GM12878 (cell line): ENCODE measurements around the gene SHROOM3. TPM values are rescaled to one million over a fixed set of nuclear protein-coding genes. Genes with fewer than 3 reads are reported as not detected.

Experiments used
- ATAC-seq: fragments of 200-7000 bp; cut with Tn5 transposase; 3 replicates; pipeline ENCODE4 v1.9.1; 2020; ENCODE audit warnings: mild to moderate bottlenecking, moderate library complexity
- BruUV-seq: library from RNA; stranded (reverse); fragments of 400-500 nt; replicated peaks from 2 replicates; lab custom pipeline; 2021; lab: Mats Ljungman, UMichigan
- CTCF ChIA-PET: fragments of 300-600 bp; sonication (Branson Sonifier 250); formaldehyde crosslinking; extraction: SDS; loops from one replicate; lab custom pipeline; 2021; ENCODE audit warnings: inconsistent platforms; lab: Yijun Ruan, JAX
- POLR2A ChIA-PET: fragments of 350-600 bp; formaldehyde crosslinking; extraction: SDS; loops from one replicate; lab custom pipeline; 2021; ENCODE audit warnings: inconsistent platforms; lab: Charles Lee
- RAD21 ChIA-PET: fragments of 300-600 bp; sonication (Branson Sonifier 250); formaldehyde crosslinking; loops from one replicate; lab custom pipeline; 2023; ENCODE audit warnings: antibody characterized with exemption; ENCODE audit not compliant: unreplicated experiment; lab: Charles Lee
- SMC1A ChIA-PET: fragments of 300-600 bp; sonication (Branson Sonifier 250); formaldehyde crosslinking; loops from one replicate; lab custom pipeline; 2023; ENCODE audit not compliant: unreplicated experiment, uncharacterized antibody; lab: Charles Lee
- DNase-seq: peaks from one replicate; pipeline ENCODE4 v3.0.0-alpha.2; 2011; ENCODE audit warnings: low read depth, low spot score
- FAIRE-seq: peaks from 3 replicates; lab custom pipeline; 2011; peaks lifted over from hg19 to GRCh38; lab: Jason Lieb, UNC
- H2AFZ ChIP-seq: 2 replicates; pipeline ENCODE4 v1.6.0; 2011; ENCODE audit warnings: low read depth, low read length, control low read depth; ENCODE audit not compliant: control insufficient read depth
- H3K27ac ChIP-seq: 2 replicates; pipeline ENCODE4 v1.5.1; 2011; ENCODE audit warnings: control low read depth; ENCODE audit not compliant: control insufficient read depth, insufficient read depth
- H3K27me3 ChIP-seq, 2 experiments: replicated peaks in 1 of 2; 2 replicates each; pipeline versions ENCODE4 v1.6.0 to v1.6.1; 2011; ENCODE audit warnings: low read length in 1 of 2; ENCODE audit not compliant: control insufficient read depth in 2 of 2, insufficient read depth in 2 of 2
- H3K36me3 ChIP-seq, 2 experiments: 2 replicates each; pipeline ENCODE4 v1.5.1; 2011; ENCODE audit warnings: low read length in 1 of 2; ENCODE audit not compliant: control insufficient read depth in 2 of 2, insufficient read depth in 2 of 2
- H3K4me1 ChIP-seq: 2 replicates; pipeline ENCODE4 v1.6.1; 2011; ENCODE audit warnings: mild to moderate bottlenecking, low read length, moderate library complexity, mixed read lengths; ENCODE audit not compliant: control insufficient read depth, insufficient read depth
- H3K4me2 ChIP-seq: 2 replicates; pipeline ENCODE4 v1.6.0; 2011; ENCODE audit warnings: control low read depth; ENCODE audit not compliant: control insufficient read depth, insufficient read depth
- H3K4me3 ChIP-seq: fragments of 200-600 bp; sonication (generic); 2 replicates; pipeline ENCODE4 v1.5.1; 2016
- H3K79me2 ChIP-seq: 2 replicates; pipeline ENCODE4 v1.6.0; 2011; ENCODE audit warnings: low read length; ENCODE audit not compliant: control insufficient read depth, insufficient read depth
- H3K9ac ChIP-seq: 2 replicates; pipeline ENCODE4 v1.8.0; 2011; ENCODE audit warnings: low read length, control low read depth, mixed read lengths; ENCODE audit not compliant: control insufficient read depth, insufficient read depth
- H3K9me3 ChIP-seq: replicated peaks from 3 replicates; pipeline ENCODE4 v1.5.1; 2011; ENCODE audit warnings: mild to moderate bottlenecking, low read length; ENCODE audit not compliant: control insufficient read depth, insufficient read depth
- H4K20me1 ChIP-seq: 2 replicates; pipeline ENCODE4 v1.6.0; 2011; ENCODE audit not compliant: control insufficient read depth, insufficient read depth
- ATF3 ChIP-seq: IDR thresholded peaks from 2 replicates; pipeline ENCODE4 v1.6.1; 2011; ENCODE audit warnings: low read depth, mild to moderate bottlenecking, low read length, moderate library complexity, borderline replicate concordance; ENCODE audit errors: extremely low read depth
- CHD2 ChIP-seq: IDR thresholded peaks from 2 replicates; pipeline ENCODE4 v1.6.1; 2011; ENCODE audit warnings: low read depth, low read length, improper control_type of control experiment, borderline replicate concordance
- CHD4 ChIP-seq: fragments of 200-600 bp; sonication (generic); IDR thresholded peaks from 2 replicates; pipeline ENCODE4 v1.6.1; 2016; ENCODE audit warnings: mild to moderate bottlenecking
- EP300 ChIP-seq, 2 experiments: fragments of 150-350 bp in 1 of 2; IDR thresholded peaks; 2 replicates each; pipeline ENCODE4 v1.6.1; 2011 to 2012; ENCODE audit warnings: low read depth in 2 of 2, low read length in 2 of 2, borderline replicate concordance in 1 of 2, improper control_type of control experiment in 1 of 2, inconsistent platforms in 1 of 2; ENCODE audit not compliant: control insufficient read depth in 1 of 2
- NFIC ChIP-seq: IDR thresholded peaks from 2 replicates; pipeline ENCODE4 v1.6.1; 2012; ENCODE audit warnings: low read depth, mild to moderate bottlenecking, inconsistent platforms, low read length, moderate library complexity
- PAX8 ChIP-seq: fragments of 450-650 bp; IDR thresholded peaks from 2 replicates; pipeline ENCODE4 v1.6.1; 2017; ENCODE audit warnings: mild to moderate bottlenecking, moderate library complexity
- RCOR1 ChIP-seq: conservative IDR thresholded peaks from 2 replicates; pipeline ENCODE4 v1.6.1; 2012; ENCODE audit warnings: low read depth, low read length, improper control_type of control experiment
- RFX5 ChIP-seq: IDR thresholded peaks from 2 replicates; pipeline ENCODE4 v1.6.1; 2011; ENCODE audit warnings: low read depth, low read length, improper control_type of control experiment
- SRF ChIP-seq, 2 experiments: IDR thresholded peaks; 2 replicates each; pipeline ENCODE4 v1.6.1; 2011; ENCODE audit warnings: low read depth in 2 of 2, low read length in 2 of 2, mild to moderate bottlenecking in 1 of 2, moderate library complexity in 1 of 2
- TCF12 ChIP-seq: IDR thresholded peaks from 2 replicates; pipeline ENCODE4 v1.6.1; 2011; ENCODE audit warnings: low read depth, mild to moderate bottlenecking, low read length
- WGBS: methylation state at CpG from one replicate; pipeline ENCODE4 v1.1.6; 2016; ENCODE audit warnings: low lambda C conversion rate; ENCODE audit not compliant: insufficient replicate concordance, insufficient coverage; ENCODE audit errors: missing lambda C conversion rate; 5-methylcytosine and 5-hydroxymethylcytosine counted together
- in situ Hi-C: fragments of 300-500 bp; cut with MboI; formaldehyde crosslinking; loops from 9 replicates; pipeline ENCODE4 v1.14.3; 2018; ENCODE audit warnings: mixed read lengths
- intact Hi-C: fragments of 100-400 bp; cut with micrococcal nuclease; formaldehyde crosslinking; loops from one replicate; pipeline ENCODE4 v1.14.2; 2022; ENCODE audit not compliant: unreplicated experiment
- polyA plus RNA-seq, 11 experiments: library from polyadenylated mRNA; depleted of rRNA in 4 of 11; unstranded in 6 of 11; stranded (reverse) in 5 of 11; fragments of >200 nt; fragmentation: Nextera tagmentation in 4 of 11; fragmentation: Illumina TruSeq in 1 of 11; extraction: Ambion mirVana in 4 of 11; extraction: Trizol in 1 of 11; gene quantifications; 1 replicate in 1 of 11; 2 replicates in 10 of 11; pipeline versions ENCODE4 v1.2.1 to v1.2.3, GENCODE V29; 2011 to 2016; ENCODE audit warnings: inconsistent platforms in 2 of 11, missing spikeins in 2 of 11, low read depth in 1 of 11
- total RNA-seq, 4 experiments: library from RNA; depleted of rRNA in 3 of 4; stranded (reverse); fragments of >200 nt in 3 of 4; fragmentation: Illumina TruSeq in 1 of 4; extraction: Trizol in 1 of 4; gene quantifications; 2 replicates each; pipeline versions ENCODE4 v1.2.1 to v1.2.3, GENCODE V29; 2013 to 2021

The SHROOM3 gene
- total and polyA plus RNA-seq, 10 of the 15 experiments (the other 5 are each of a cell fraction or from before 2014, with no cell fraction given) = under 0.01 to 0.29 (median 0.08) TPM; not detected in 1

GRCh38 chr4:76750716-76751115, 315.7 kb downstream of the SHROOM3 start (continued):
- TF ChIP-seq EP300 (IDR thresholded peaks at IDR 0.05; ENCODE audit: borderline replicate concordance in 1 of 2, control insufficient read depth in 1 of 2, low read depth in 2 of 2, low read length in 2 of 2) = no peak
- TF ChIP-seq ATF3 = no peak
- TF ChIP-seq PAX8 = no peak

- no peak overlapping the region for H2AFZ ChIP-seq
- H3K27ac ChIP-seq = no peak overlapping the region
- ATAC-seq (no peak), DNase-seq (no peak)
- H4K20me1 ChIP-seq = no peaks in the 10 kb centered on the region
- H3K4me1 ChIP-seq = no peaks in the 10 kb centered on the region
- H3K4me3 ChIP-seq = no peak overlapping the region
- no TSS peak for BruUV-seq
- RAD21 ChIA-PET = no interaction called here
- intact Hi-C loops = no loop called here
- H3K27me3 ChIP-seq = peaks cover 0 to 3% of the 10 kb centered on the region in 2 experiments; a peak in 2 of 4 replicates
- CTCF ChIA-PET = no interaction called here
- no peak overlapping the region for H3K9ac ChIP-seq
- 81% methylated on average over 3 of the region's 3 CpGs for WGBS
- POLR2A ChIA-PET = no interaction called here
- H3K36me3 ChIP-seq = no peaks in the 10 kb centered on the region
- SMC1A ChIA-PET = no interaction called here
- H3K9me3 ChIP-seq = no peaks in the 10 kb centered on the region; the same call in 2 of the 3 replicates
- TF ChIP-seq TCF12 (no peak), SRF (IDR thresholded peaks at IDR 0.05; ENCODE audit: low read depth in 2 of 2, low read length in 2 of 2) (no peak), NFIC (no peak), CHD2 (no peak), RCOR1 (no peak), CHD4 (no peak), RFX5 (no peak)
- TF ChIP-seq, all 136 proteins: peak for 0
- FAIRE-seq = no peak
- H3K4me2 ChIP-seq = no peak overlapping the region
- H3K79me2 ChIP-seq = no peaks in the 10 kb centered on the region
- in situ Hi-C loops = loop anchor here (5.0 kb wide), 2 partner anchors 239 to 319 kb away; no protein-coding TSS in a partner anchor
Measured at GRCh38 chr4:76751612-76752343, 316.7 kb downstream of the SHROOM3 start.
